ENCODE results near the gene IRF7. TPM values are rescaled to one million over a fixed set of nuclear protein-coding genes. Genes with fewer than 3 reads are reported as not detected.
A peak's percentile ranks its signal among the peaks of the same experiment; 100 is the strongest.

Gene IRF7
- total RNA-seq (10 to 100 TPM in 7 of 9 donors, 1 to 10 TPM in 2; 5.5 to 30.6 (median 14.9) TPM), polyA plus RNA-seq (10 to 100 TPM in 1 of 2 donors, 1 to 10 TPM in 1; 9.5 to 21.1 TPM)
- long read RNA-seq, donor 1, partial matches to known transcripts = 7 of 19 reads
- long read RNA-seq, donor 1, other reads (novel, unspliced or antisense) = 7 of 19 reads
- long read RNA-seq, donor 2, transcript IRF7-201 (10 exons, 1,992 nt) = minor isoform, 17 of 175 reads
- long read RNA-seq, donor 2, transcript IRF7-205 (11 exons, 1,974 nt) = major isoform, 55 of 175 reads
- long read RNA-seq, donor 2, transcript IRF7-203 (9 exons, 2,051 nt) = minor isoform, 6 of 175 reads
- long read RNA-seq, donor 2, transcript IRF7-202 (10 exons, 1,807 nt) = minor isoform, 8 of 175 reads
- long read RNA-seq, donor 2, partial matches to known transcripts = 21 of 175 reads
- long read RNA-seq, donor 2, other reads (novel, unspliced or antisense) = 64 of 175 reads
- long read RNA-seq, donor 3, partial matches to known transcripts = 6 of 18 reads
- long read RNA-seq, donor 3, other reads (novel, unspliced or antisense) = 8 of 18 reads

- peaks cover 8 to 38% (median 22%) of the 10 kb centered on the region in 12 donors for H3K4me1 ChIP-seq
- WGBS, 4 donors = 5 to 7% (median 7%) methylated on average over 46 to 66 of the region's 66 CpGs
- H3K9me3 ChIP-seq = no peaks in the 10 kb centered on the region
- DNase-seq (peak; percentile 96 to 98 (median 97)), ATAC-seq (peak; percentile 86 to 94 (median 92))
- TF ChIP-seq CTCF (IDR thresholded peaks at IDR 0.05) (no peak), POLR2A (IDR thresholded peaks at IDR 0.05) (peak in 1 of 2 donors; percentile 93)
- no peaks in the 10 kb centered on the region for H3K27me3 ChIP-seq
- intact Hi-C loops (cut with DNase I) = loop anchor here in 2 of 10 donors (2.0 to 5.0 kb wide), 2 partner anchors 38 to 47 kb away; partner anchors contain the start of gene PHRF1 (in 1 of the 2)
- H3K27ac ChIP-seq = peak within 1 kb of the TSS; percentile 76 to 99 (median 92)
- H3K36me3 ChIP-seq = peaks cover 0 to 44% (median 26%) of the 10 kb centered on the region in 9 donors
- H3K4me3 ChIP-seq = peak within 1 kb of the TSS; percentile 25 to 90 (median 70)
Observed at GRCh38 chr11:615504-616319, at the start of gene IRF7. IRF7 (minus strand) TSS chr11:615950; CDS start chr11:615364, 586 bp downstream.

- Histone ChIP-seq H3K27me3 (no peaks in the 10 kb centered on the region), H3K9me3 (no peaks in the 10 kb centered on the region), H3K36me3 (peaks cover 0 to 41% (median 13%) of the 10 kb centered on the region in 9 donors), H3K27ac (peak overlapping the region in 8 of 12 donors; percentile 2 to 54 (median 11)), H3K4me1 (peaks cover 0 to 10% (median 2%) of the 10 kb centered on the region in 12 donors), H3K4me3 (no peak overlapping the region)
- intact Hi-C loops (cut with DNase I) = loop anchor here in 1 of 10 donors (10.0 kb wide), 1 partner anchor 60 kb away; no protein-coding TSS in a partner anchor
- ATAC-seq = peak in 1 of 4 donors; percentile 16
- DNase-seq = no peak
- WGBS, 4 donors = 72 to 82% (median 79%) methylated on average over 9 to 15 of the region's 15 CpGs
- TF ChIP-seq CTCF (IDR thresholded peaks at IDR 0.05) = no peak
- TF ChIP-seq POLR2A (IDR thresholded peaks at IDR 0.05) = no peak
Observed at GRCh38 chr11:665062-665703, 49.4 kb upstream of the IRF7 start.

GRCh38 chr11:662689-663274 is 47.0 kb upstream of the IRF7 start:
- Histone ChIP-seq H3K9me3 (no peaks in the 10 kb centered on the region), H3K27me3 (no peaks in the 10 kb centered on the region), H3K36me3 (peaks cover 0 to 61% (median 27%) of the 10 kb centered on the region in 9 donors), H3K27ac (no peak overlapping the region), H3K4me3 (no peak overlapping the region), H3K4me1 (peaks cover 0 to 10% (median 2%) of the 10 kb centered on the region in 12 donors)
- WGBS, 4 donors = 61 to 66% (median 62%) methylated on average over 14 to 15 of the region's 15 CpGs
- intact Hi-C loops (cut with DNase I) = loop anchor here (1.0 to 10.0 kb wide), 6 partner anchors 60 to 66 kb away; no protein-coding TSS in a partner anchor
- peak; percentile 52 to 80 (median 68) for TF ChIP-seq CTCF (IDR thresholded peaks at IDR 0.05)
- no peak for TF ChIP-seq POLR2A (IDR thresholded peaks at IDR 0.05)
- peak; percentile 51 to 80 (median 63) for DNase-seq
- peak in 3 of 4 donors; percentile 68 to 78 (median 74) for ATAC-seq

Data from heart left ventricle (tissue), 16 donors.